OCI-LY7 (cell line): ENCODE results near the gene HOXA7. TPM values are rescaled to one million over a fixed set of nuclear protein-coding genes. Genes with fewer than 3 reads are reported as not detected.

Source experiments
- BruUV-seq: library from RNA; stranded (reverse); fragments of 400-500 nt; replicated peaks from 2 replicates; lab custom pipeline; 2021; lab: Mats Ljungman, UMichigan
- CTCF ChIA-PET: fragments of 300-600 bp; sonication (Branson Sonifier 250); formaldehyde crosslinking; loops from one replicate; lab custom pipeline; 2022; ENCODE audit warnings: antibody characterized with exemption; ENCODE audit not compliant: unreplicated experiment; lab: Charles Lee
- POLR2A ChIA-PET: fragments of 300-600 bp; sonication (Branson Sonifier 250); formaldehyde crosslinking; loops from one replicate; lab custom pipeline; 2022; ENCODE audit warnings: antibody characterized with exemption; lab: Charles Lee
- DNase-seq: peaks from one replicate; pipeline ENCODE4 v3.0.0-alpha.2; 2015; ENCODE audit warnings: low spot score
- H2AFZ ChIP-seq: fragments of 200-600 bp; sonication (generic), shearing (Covaris generic); 2 replicates; pipeline ENCODE4 v1.6.1; 2014; ENCODE audit warnings: mild to moderate bottlenecking, antibody characterized with exemption, low read length, moderate library complexity
- H3K27ac ChIP-seq: fragments of 200-600 bp; sonication (generic); 2 replicates; pipeline ENCODE4 v1.5.1; 2014; ENCODE audit warnings: mixed run types, low read depth, mild to moderate bottlenecking, moderate library complexity, low read length, inconsistent platforms; ENCODE audit not compliant: poor library complexity, severe bottlenecking
- H3K36me3 ChIP-seq: fragments of 200-600 bp; sonication (generic); 2 replicates; pipeline ENCODE4 v1.6.1; 2014; ENCODE audit warnings: mild to moderate bottlenecking, antibody characterized with exemption, low read length, moderate library complexity, mixed read lengths; ENCODE audit not compliant: insufficient read depth
- H3K4me1 ChIP-seq: fragments of 200-600 bp; sonication (generic); 2 replicates; pipeline ENCODE4 v1.5.1; 2014; ENCODE audit warnings: mild to moderate bottlenecking, low read length; ENCODE audit not compliant: insufficient read depth, poor library complexity, severe bottlenecking
- H3K4me2 ChIP-seq: fragments of 200-600 bp; sonication (generic); 2 replicates; pipeline ENCODE4 v1.6.1; 2014; ENCODE audit warnings: mild to moderate bottlenecking, low read length
- H3K4me3 ChIP-seq: fragments of 200-600 bp; sonication (generic); 2 replicates; pipeline ENCODE4 v1.5.1; 2014; ENCODE audit warnings: mild to moderate bottlenecking, low read depth, low read length; ENCODE audit not compliant: poor library complexity, severe bottlenecking
- H3K79me2 ChIP-seq: fragments of 200-600 bp; sonication (generic); 2 replicates; pipeline ENCODE4 v1.6.1; 2016; ENCODE audit warnings: low read depth, mild to moderate bottlenecking, low read length, moderate library complexity, mixed read lengths; ENCODE audit not compliant: insufficient read depth
- H3K9me2 ChIP-seq: fragments of 200-600 bp; sonication (generic); 2 replicates; pipeline ENCODE4 v1.6.1; 2016; ENCODE audit warnings: mild to moderate bottlenecking, low read length, mixed read lengths; ENCODE audit not compliant: insufficient read depth
- H3K9me3 ChIP-seq: fragments of 200-600 bp; sonication (generic); 2 replicates; pipeline ENCODE4 v1.6.1; 2014; ENCODE audit warnings: mild to moderate bottlenecking, mixed run types, low read length, mixed read lengths
- H4K20me1 ChIP-seq: fragments of 200-600 bp; sonication (generic); 2 replicates; pipeline ENCODE4 v1.6.1; 2014; ENCODE audit warnings: mild to moderate bottlenecking, antibody characterized with exemption, low read length, moderate library complexity, mixed read lengths; ENCODE audit not compliant: insufficient read depth
- EZH2phosphoT487 ChIP-seq: fragments of 200-600 bp; sonication (generic); IDR thresholded peaks from 2 replicates; pipeline ENCODE4 v1.6.1; 2018; ENCODE audit warnings: low read depth, borderline replicate concordance, mild to moderate bottlenecking, mixed run types, antibody characterized with exemption, low read length, moderate library complexity, mixed read lengths
- intact Hi-C: fragments of 100-400 bp; cut with micrococcal nuclease; formaldehyde crosslinking; loops from one replicate; pipeline ENCODE4 v1.10.0; 2022; ENCODE audit not compliant: unreplicated experiment
- total RNA-seq, 2 experiments: library from RNA; depleted of rRNA in 1 of 2; stranded (reverse); fragments of >200 nt in 1 of 2; shearing (Covaris generic) in 1 of 2; gene quantifications; 2 replicates each; pipeline ENCODE4 v1.2.3, GENCODE V29; 2014 to 2022
- TF ChIP-seq, protein P1 (sequence below): fragments of 200-600 bp; sonication (generic); conservative IDR thresholded peaks from 2 replicates; pipeline ENCODE4 v1.5.1; 2014; ENCODE audit warnings: mild to moderate bottlenecking, antibody characterized with exemption, low read length, moderate library complexity, mixed read lengths

Gene HOXA7
- total RNA-seq, 2 experiments from 2014 or later: 1.2 to 6.0 TPM

GRCh38 chr7:27114881-27115220 lies 41.6 kb downstream of the HOXA7 start:
- Histone ChIP-seq H3K27ac (no peak overlapping the region), H3K4me3 (no peak overlapping the region), H3K4me1 (no peaks in the 10 kb centered on the region), H3K79me2 (no peaks in the 10 kb centered on the region), H3K9me2 (no peaks in the 10 kb centered on the region), H3K4me2 (no peak overlapping the region), H4K20me1 (no peaks in the 10 kb centered on the region), H3K9me3 (no peaks in the 10 kb centered on the region), H2AFZ (no peak overlapping the region), H3K36me3 (no peaks in the 10 kb centered on the region)
- TF ChIP-seq, protein P1, sequence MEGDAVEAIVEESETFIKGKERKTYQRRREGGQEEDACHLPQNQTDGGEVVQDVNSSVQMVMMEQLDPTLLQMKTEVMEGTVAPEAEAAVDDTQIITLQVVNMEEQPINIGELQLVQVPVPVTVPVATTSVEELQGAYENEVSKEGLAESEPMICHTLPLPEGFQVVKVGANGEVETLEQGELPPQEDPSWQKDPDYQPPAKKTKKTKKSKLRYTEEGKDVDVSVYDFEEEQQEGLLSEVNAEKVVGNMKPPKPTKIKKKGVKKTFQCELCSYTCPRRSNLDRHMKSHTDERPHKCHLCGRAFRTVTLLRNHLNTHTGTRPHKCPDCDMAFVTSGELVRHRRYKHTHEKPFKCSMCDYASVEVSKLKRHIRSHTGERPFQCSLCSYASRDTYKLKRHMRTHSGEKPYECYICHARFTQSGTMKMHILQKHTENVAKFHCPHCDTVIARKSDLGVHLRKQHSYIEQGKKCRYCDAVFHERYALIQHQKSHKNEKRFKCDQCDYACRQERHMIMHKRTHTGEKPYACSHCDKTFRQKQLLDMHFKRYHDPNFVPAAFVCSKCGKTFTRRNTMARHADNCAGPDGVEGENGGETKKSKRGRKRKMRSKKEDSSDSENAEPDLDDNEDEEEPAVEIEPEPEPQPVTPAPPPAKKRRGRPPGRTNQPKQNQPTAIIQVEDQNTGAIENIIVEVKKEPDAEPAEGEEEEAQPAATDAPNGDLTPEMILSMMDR: no peak
- TF ChIP-seq EZH2phosphoT487: no peak
- ChIA-PET POLR2A (no interaction called here), CTCF (no interaction called here)
- DNase-seq: no peak
- intact Hi-C loops: no loop called here
- BruUV-seq: no TSS peak

DNA sequence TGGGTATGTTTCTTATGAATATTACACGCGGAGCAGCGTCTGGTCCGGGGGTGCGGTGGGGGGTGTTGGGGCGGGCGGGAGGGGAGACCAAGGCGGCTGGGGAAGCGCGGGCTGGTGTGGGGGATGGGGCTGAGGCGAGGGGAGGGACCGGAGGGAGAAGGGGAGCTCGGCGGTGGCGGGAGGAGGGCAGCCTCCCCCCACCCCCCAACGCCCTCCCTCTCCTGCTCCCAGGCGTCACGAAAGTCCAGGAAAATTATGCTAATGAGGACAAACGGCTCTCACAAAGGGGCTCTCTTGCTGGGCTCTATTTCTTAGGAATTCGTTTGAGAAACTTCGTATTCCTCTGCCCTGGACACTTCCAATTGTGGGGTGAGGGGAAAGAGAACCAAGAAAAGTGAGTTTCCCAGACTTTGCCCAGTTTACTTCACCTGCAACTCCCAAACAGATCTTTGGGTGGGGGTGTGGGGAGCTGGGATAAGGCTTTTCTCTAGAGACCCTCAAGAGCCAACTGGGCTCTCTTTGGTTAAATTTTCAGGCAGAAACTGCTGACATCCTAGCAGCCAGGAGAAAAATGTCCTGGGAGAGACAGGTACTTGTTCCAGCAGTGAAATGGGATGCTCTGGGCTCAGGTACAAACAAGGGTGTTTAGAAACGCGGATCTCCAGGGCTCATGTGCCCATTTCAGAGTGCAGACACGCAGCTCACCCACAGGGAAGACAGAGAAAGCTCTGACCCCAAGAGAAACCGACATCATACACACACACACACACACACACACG lies 42.3 kb downstream of the HOXA7 start:
- no TSS peak for BruUV-seq
- Histone ChIP-seq H2AFZ (no peak overlapping the region), H3K9me2 (no peaks in the 10 kb centered on the region), H3K9me3 (no peaks in the 10 kb centered on the region), H3K4me2 (no peak overlapping the region), H4K20me1 (no peaks in the 10 kb centered on the region), H3K4me3 (no peak overlapping the region), H3K4me1 (no peaks in the 10 kb centered on the region), H3K27ac (no peak overlapping the region), H3K36me3 (no peaks in the 10 kb centered on the region), H3K79me2 (no peaks in the 10 kb centered on the region)
- TF ChIP-seq EZH2phosphoT487: no peak
- TF ChIP-seq, protein P1: no peak
- intact Hi-C loops: no loop called here
- CTCF ChIA-PET: no interaction called here
- no peak for DNase-seq
- POLR2A ChIA-PET: no interaction called here
